ENCODE data around the gene ZNF763. TPM values are rescaled to one million over a fixed set of nuclear protein-coding genes. Genes with fewer than 3 reads are reported as not detected.

Gene ZNF763
- total and polyA plus RNA-seq, 12 donors, result 0.87 to 11.0 (median 4.8) TPM

GRCh38 chr19:11995174-11995573, 30.3 kb downstream of the ZNF763 start:
- H3K27me3 ChIP-seq, result no peaks in the 10 kb centered on the region
- peaks cover 0 to 4% (median 0%) of the 10 kb centered on the region in 9 donors for H3K36me3 ChIP-seq
- H3K9me3 ChIP-seq, result no peaks in the 10 kb centered on the region
- ATAC-seq, result no peak
- 78 to 85% methylated on average over 1 of the region's 1 CpG for WGBS, 2 donors
- H3K4me1 ChIP-seq, result peaks cover 0 to 4% (median 0%) of the 10 kb centered on the region in 9 donors
- intact Hi-C loops (cut with DNase I), result loop anchor here in 1 of 10 donors (10.0 kb wide), 1 partner anchor 200 kb away; the partner anchor contains the start of gene ZNF491
- DNase-seq, result no peak
- H3K4me3 ChIP-seq, result no peak overlapping the region
- no peak for TF ChIP-seq CTCF (IDR thresholded peaks at IDR 0.05)
- H3K27ac ChIP-seq, result no peak overlapping the region

- WGBS, 2 donors, result 82 to 83% methylated on average over 9 of the region's 9 CpGs
- H3K4me3 ChIP-seq, result no peak overlapping the region
Measured at GRCh38 chr19:12000152-12000981, 35.5 kb downstream of the ZNF763 start.

GRCh38 chr19:12015015-12015752, 50.3 kb downstream of the ZNF763 start:
- ATAC-seq, result no peak
- H3K4me3 ChIP-seq, result no peak overlapping the region
- H3K4me1 ChIP-seq, result no peaks in the 10 kb centered on the region
- intact Hi-C loops (cut with DNase I), result no loop called here
- DNase-seq, result no peak
- H3K27ac ChIP-seq, result no peak overlapping the region
- H3K36me3 ChIP-seq, result peaks cover 4 to 76% (median 49%) of the 10 kb centered on the region in 9 donors
- H3K27me3 ChIP-seq, result no peaks in the 10 kb centered on the region
- TF ChIP-seq CTCF (IDR thresholded peaks at IDR 0.05), result no peak
- 97 to 99% methylated on average over 9 of the region's 9 CpGs for WGBS, 2 donors
- H3K9me3 ChIP-seq, result peaks cover 0 to 100% (median 43%) of the 10 kb centered on the region in 11 donors

More at GRCh38 chr19:12000152-12000981, 35.5 kb downstream of the ZNF763 start:
- Histone ChIP-seq H3K4me1 (no peaks in the 10 kb centered on the region), H3K27ac (no peak overlapping the region), H3K27me3 (no peaks in the 10 kb centered on the region), H3K36me3 (peaks cover 0 to 26% (median 0%) of the 10 kb centered on the region in 9 donors), H3K9me3 (no peaks in the 10 kb centered on the region)
- DNase-seq, result no peak
- TF ChIP-seq CTCF (IDR thresholded peaks at IDR 0.05), result no peak
- intact Hi-C loops (cut with DNase I), result no loop called here
- ATAC-seq, result no peak

DNA sequence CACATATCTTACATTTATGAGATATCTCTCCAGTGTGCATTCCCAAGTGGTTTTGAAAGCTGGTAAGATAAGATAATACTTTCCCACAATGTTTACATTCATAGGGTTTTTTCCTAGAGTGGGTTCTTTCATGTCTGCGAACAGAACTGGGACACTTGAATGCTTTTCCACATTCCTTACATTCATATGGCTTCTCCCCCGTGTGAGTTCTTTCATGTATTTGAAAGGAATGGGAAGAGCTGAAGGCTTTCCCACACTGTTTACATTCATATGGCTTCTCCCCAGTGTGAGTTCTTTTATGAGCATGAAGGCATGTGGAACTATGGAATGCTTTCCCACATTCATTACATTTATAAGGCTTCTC, 50.9 kb downstream of the ZNF763 start:
- ATAC-seq (no peak), DNase-seq (no peak)
- Histone ChIP-seq H3K4me1 (no peaks in the 10 kb centered on the region), H3K4me3 (no peak overlapping the region), H3K36me3 (peaks cover 4 to 76% (median 49%) of the 10 kb centered on the region in 9 donors), H3K9me3 (peaks cover 0 to 100% (median 43%) of the 10 kb centered on the region in 11 donors), H3K27ac (no peak overlapping the region), H3K27me3 (no peaks in the 10 kb centered on the region)
- intact Hi-C loops (cut with DNase I), result no loop called here
- WGBS, 2 donors, result 56 to 59% methylated on average over 2 of the region's 2 CpGs
- no peak for TF ChIP-seq CTCF (IDR thresholded peaks at IDR 0.05)

Other genes starting within 250 kb of the ZNF763 start
- gene ZNF823, start 226.1 kb upstream of the ZNF763 start, total RNA-seq, result 1 to 10 TPM; 2.2 to 5.7 (median 3.3) TPM
- gene ZNF823, start 226.1 kb upstream of the ZNF763 start, polyA plus RNA-seq, result 1 to 10 TPM; 2.0 to 5.5 TPM
- 1 to 10 TPM; 2.8 to 7.0 (median 5.2) TPM for gene ZNF441, start 198.0 kb upstream of the ZNF763 start, total RNA-seq
- gene ZNF441, start 198.0 kb upstream of the ZNF763 start, polyA plus RNA-seq, result 1 to 10 TPM; 1.7 to 5.6 TPM
- gene ZNF491, start 166.5 kb upstream of the ZNF763 start, total RNA-seq, result 1 to 10 TPM; 1.4 to 5.1 (median 2.6) TPM
- 1 to 10 TPM in 1 of 2 donors, under 1 TPM in 1; 0.67 to 4.0 TPM for gene ZNF491, start 166.5 kb upstream of the ZNF763 start, polyA plus RNA-seq
- 1 to 10 TPM; 2.9 to 5.5 (median 4.3) TPM for gene ZNF440, start 150.8 kb upstream of the ZNF763 start, total RNA-seq
- gene ZNF440, start 150.8 kb upstream of the ZNF763 start, polyA plus RNA-seq, result 1 to 10 TPM; 1.6 to 9.5 TPM
- 1 to 10 TPM; 2.5 to 4.9 (median 3.9) TPM for gene ZNF439, start 116.3 kb upstream of the ZNF763 start, total RNA-seq
- 10 to 100 TPM in 1 of 2 donors, 1 to 10 TPM in 1; 2.6 to 15.4 TPM for gene ZNF439, start 116.3 kb upstream of the ZNF763 start, polyA plus RNA-seq
- 1 to 10 TPM; 1.6 to 5.1 (median 4.3) TPM for gene ZNF69, start 77.3 kb upstream of the ZNF763 start, total RNA-seq
- gene ZNF69, start 77.3 kb upstream of the ZNF763 start, polyA plus RNA-seq, result 1 to 10 TPM; 2.1 to 6.5 TPM
- 1 to 10 TPM; 2.8 to 5.0 (median 4.4) TPM for gene ZNF700, start 39.9 kb upstream of the ZNF763 start, total RNA-seq
- gene ZNF700, start 39.9 kb upstream of the ZNF763 start, polyA plus RNA-seq, result 10 to 100 TPM in 1 of 2 donors, 1 to 10 TPM in 1; 2.4 to 11.3 TPM
- 1 to 10 TPM; 2.9 to 6.6 (median 4.1) TPM for gene ZNF433, start 70.6 kb downstream of the ZNF763 start, total RNA-seq
- 1 to 10 TPM; 2.4 to 9.3 TPM for gene ZNF433, start 70.6 kb downstream of the ZNF763 start, polyA plus RNA-seq
- under 1 TPM in 6 of 10 donors, not detected in 4; 0.21 to 0.48 (median 0.34) TPM for gene ZNF878, start 87.9 kb downstream of the ZNF763 start, total RNA-seq
- under 1 TPM; 0.13 to 0.51 TPM for gene ZNF878, start 87.9 kb downstream of the ZNF763 start, polyA plus RNA-seq
- 10 to 100 TPM; 11.4 to 22.5 (median 17.8) TPM for gene ZNF844, start 99.7 kb downstream of the ZNF763 start, total RNA-seq
- gene ZNF844, start 99.7 kb downstream of the ZNF763 start, polyA plus RNA-seq, result 1 to 10 TPM; 2.3 to 6.1 TPM
- 1 to 10 TPM in 2 of 10 donors, under 1 TPM in 6, not detected in 2; 0.37 to 1.1 (median 0.95) TPM for gene ZNF20, start 175.3 kb downstream of the ZNF763 start, total RNA-seq
- 1 to 10 TPM in 1 of 2 donors, under 1 TPM in 1; 0.59 to 1.6 TPM for gene ZNF20, start 175.3 kb downstream of the ZNF763 start, polyA plus RNA-seq
- gene ZNF625, start 191.7 kb downstream of the ZNF763 start, total RNA-seq, result 1 to 10 TPM; 3.1 to 8.8 (median 5.9) TPM
- gene ZNF625, start 191.7 kb downstream of the ZNF763 start, polyA plus RNA-seq, result 1 to 10 TPM in 1 of 2 donors, under 1 TPM in 1; 0.65 to 2.9 TPM
- 1 to 10 TPM; 3.3 to 7.1 (median 4.6) TPM for gene ZNF136, start 198.1 kb downstream of the ZNF763 start, total RNA-seq
- 1 to 10 TPM; 2.0 to 4.8 TPM for gene ZNF136, start 198.1 kb downstream of the ZNF763 start, polyA plus RNA-seq

Data from heart right ventricle (tissue), 16 donors.